ENCODE results near the gene GIPC2.

Gene GIPC2

GRCh38 chr1:78153092-78153736 is 107.4 kb downstream of the GIPC2 start:
- no peak for DNase-seq

DNA sequence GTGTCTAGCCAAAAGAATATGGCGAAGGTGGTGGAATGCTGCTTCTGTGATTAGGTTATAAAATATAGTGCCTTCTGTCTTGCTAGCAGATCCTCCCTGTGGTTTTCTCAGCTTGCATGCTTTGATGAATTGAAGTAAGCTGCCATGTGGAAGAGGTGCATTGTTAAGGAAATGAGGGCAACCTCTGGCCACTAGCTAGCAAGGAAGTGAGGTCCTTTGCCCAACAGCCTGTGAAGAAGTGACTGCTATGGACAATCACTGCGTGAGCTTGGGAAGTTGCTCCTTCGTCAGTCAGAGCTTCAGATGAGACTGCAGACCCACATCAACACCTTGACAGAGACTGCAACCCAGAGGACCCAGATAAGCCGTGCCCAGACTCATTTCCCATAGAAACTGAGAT is 109.4 kb downstream of the GIPC2 start:
- no peak for DNase-seq

DNA sequence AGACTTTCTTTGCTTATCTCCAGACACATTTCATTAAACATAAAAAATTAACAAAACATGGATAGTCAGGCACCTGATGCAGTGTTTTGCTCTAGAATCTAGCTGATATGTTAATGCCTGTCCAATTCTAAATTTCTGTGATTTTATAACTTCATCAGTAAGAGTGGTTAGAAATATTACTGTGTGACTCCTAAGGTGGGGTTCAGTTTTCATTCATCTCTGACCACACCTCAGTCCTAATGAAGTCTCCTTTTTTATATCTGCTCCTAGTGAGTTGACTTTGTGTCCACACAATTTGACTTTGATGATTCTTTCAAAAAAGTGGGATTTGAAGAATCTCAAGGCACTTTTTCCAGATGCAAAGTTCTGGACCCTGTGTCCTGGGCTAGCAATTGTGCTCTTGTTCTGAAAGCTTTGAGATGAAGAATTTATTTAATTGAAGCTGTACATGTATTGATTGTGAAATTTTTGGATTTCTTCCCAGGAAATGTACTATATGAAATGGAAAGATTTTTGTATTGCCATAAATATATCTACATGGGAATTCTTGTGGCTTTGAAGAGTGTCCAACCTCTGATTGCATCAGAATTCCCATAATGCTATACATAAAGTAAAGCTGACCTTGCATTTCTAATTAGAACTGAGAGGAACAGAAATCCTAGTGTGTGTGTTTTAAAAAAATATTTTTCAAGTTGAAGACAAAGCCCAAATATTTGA is 111.2 kb downstream of the GIPC2 start:
- no peak for DNase-seq

DNA sequence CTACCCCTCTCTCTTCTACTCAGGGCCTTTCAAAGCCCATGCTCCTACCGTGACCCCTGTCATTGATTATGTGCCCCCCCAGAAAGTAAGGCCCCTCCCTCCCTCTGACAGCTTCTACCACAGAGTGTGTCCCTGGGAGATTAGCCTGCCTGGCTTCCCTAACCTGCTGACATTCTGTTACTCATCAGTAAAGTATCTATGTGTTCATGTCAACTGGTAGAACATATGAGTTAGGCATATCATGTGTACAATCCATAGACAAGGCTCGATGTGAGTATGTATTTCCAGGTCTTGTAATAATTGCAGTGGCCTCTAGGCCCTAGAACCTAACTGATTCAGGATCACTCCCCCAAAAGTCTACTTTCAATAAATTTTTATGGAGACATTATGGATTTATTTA is 120.0 kb downstream of the GIPC2 start:
- DNase-seq, result no peak

- no peak for DNase-seq
Observed at GRCh38 chr1:78168306-78168705, 122.5 kb downstream of the GIPC2 start.

DNA sequence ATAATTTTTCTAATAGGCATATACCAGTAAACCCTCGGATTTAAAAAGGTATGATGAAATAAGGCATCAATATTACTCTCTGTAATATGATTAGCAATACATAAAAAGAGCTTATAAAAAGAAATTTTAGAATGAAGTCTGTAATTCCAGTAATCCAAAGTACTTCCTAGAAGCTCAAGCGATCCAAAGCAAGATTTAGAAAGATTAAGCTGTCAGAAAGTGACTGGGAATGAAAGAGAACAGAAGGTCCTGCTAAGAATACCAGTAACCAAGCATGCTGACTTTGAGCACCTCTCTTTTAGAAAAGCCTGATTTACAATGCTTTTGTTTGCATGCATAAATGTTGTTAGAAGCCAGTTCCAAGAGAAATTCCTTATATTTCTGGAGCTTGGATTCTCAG is 125.1 kb downstream of the GIPC2 start:
- DNase-seq, result no peak

- DNase-seq, result no peak
Observed at GRCh38 chr1:78171736-78172590, 126.2 kb downstream of the GIPC2 start.

DNA sequence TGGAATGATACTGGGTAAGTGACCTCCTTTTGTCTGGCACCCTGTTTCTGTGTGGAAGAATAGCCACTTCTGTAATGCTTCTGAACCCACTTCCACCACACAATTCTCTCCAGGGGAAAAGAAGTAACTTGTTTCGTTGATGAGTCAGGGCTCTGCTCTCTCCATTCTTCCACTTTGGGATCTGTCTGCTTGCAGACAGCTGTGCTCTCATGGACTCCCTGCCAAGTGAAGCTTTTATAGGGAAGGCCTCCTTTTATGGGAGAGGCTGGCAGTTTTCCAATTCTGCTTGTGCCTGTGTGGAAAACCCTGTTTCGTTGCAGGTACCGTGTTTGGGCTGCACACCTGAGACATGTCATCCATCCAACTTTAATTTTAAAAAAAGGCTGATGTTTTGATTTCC is 130.7 kb downstream of the GIPC2 start:
- DNase-seq, result no peak

DNA sequence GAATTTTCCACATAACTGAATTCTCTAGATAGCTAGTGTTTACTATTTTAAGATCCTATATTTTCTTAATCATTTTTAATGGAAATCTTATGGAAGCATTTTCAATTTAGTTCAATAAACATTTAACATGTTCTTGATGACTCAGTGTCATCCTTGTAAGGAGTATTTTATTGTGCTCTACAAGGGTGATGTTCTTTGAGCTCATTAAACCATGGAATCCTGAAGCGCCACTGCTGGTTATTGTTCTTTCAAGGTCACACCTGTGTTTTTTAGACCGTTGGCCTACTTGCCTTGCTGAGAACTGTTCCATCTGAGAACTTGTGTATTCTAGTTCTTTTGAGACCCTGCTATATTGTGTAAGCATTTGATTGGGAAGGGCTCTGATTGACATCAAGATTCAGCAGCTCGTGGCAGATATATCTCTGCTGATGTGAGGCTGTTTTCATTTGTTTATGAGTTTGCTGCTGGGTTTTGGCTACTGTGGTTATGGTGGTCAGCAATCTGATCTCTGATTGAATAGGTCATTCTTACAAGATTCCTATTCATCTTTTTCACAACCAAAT is 132.0 kb downstream of the GIPC2 start:
- no peak for DNase-seq

GRCh38 chr1:78178816-78179215 is 133.1 kb downstream of the GIPC2 start:
- DNase-seq, result no peak

GRCh38 chr1:78184460-78185072 is 138.8 kb downstream of the GIPC2 start:
- no peak for DNase-seq

All from NCI-H1436 (cell line).